ENCODE measurements around the gene PRKCD.
"Not testable (repeated sequence)": the region's sequence is repeated elsewhere in the genome, so short reads cannot be mapped to it uniquely, and the experiment has no call there.

Gene PRKCD

GRCh38 chr3:53139906-53140846, 20.8 kb upstream of the PRKCD start:
- DNase-seq (ENCODE audit: low read depth in 2 of 2) = no peak

- DNase-seq (ENCODE audit: low read depth in 2 of 2) = no peak
Measured at GRCh38 chr3:53140847-53141845, 19.9 kb upstream of the PRKCD start.

- no peak for DNase-seq (ENCODE audit: low read depth in 2 of 2)
Measured at GRCh38 chr3:53142986-53143385, 18.0 kb upstream of the PRKCD start.

GRCh38 chr3:53144446-53144845, 16.6 kb upstream of the PRKCD start:
- no peak for DNase-seq (ENCODE audit: low read depth in 2 of 2)

- DNase-seq (ENCODE audit: low read depth in 2 of 2) = no peak
Measured at GRCh38 chr3:53144862-53145712, 15.9 kb upstream of the PRKCD start.

GRCh38 chr3:53145713-53146080, 15.3 kb upstream of the PRKCD start:
- DNase-seq (ENCODE audit: low read depth in 2 of 2) = no peak

- no peak for DNase-seq (ENCODE audit: low read depth in 2 of 2)
Measured at GRCh38 chr3:53146319-53146891, 14.6 kb upstream of the PRKCD start.

GRCh38 chr3:53147151-53147902, 13.7 kb upstream of the PRKCD start:
- no peak for DNase-seq (ENCODE audit: low read depth in 2 of 2)

- no peak for DNase-seq (ENCODE audit: low read depth in 2 of 2)
Measured at GRCh38 chr3:53147903-53148400, 13.1 kb upstream of the PRKCD start.

- no peak for DNase-seq (ENCODE audit: low read depth in 2 of 2)
Measured at GRCh38 chr3:53149006-53149690, 11.9 kb upstream of the PRKCD start.

- no peak for DNase-seq (ENCODE audit: low read depth in 2 of 2)
Measured at GRCh38 chr3:53149699-53150098, 11.3 kb upstream of the PRKCD start.

- no peak for DNase-seq (ENCODE audit: low read depth in 2 of 2)
Measured at GRCh38 chr3:53150247-53151085, 10.5 kb upstream of the PRKCD start.

- not testable (repeated sequence) for DNase-seq (ENCODE audit: low read depth in 2 of 2)
Measured at GRCh38 chr3:53151086-53151438, 9.9 kb upstream of the PRKCD start.

- DNase-seq (ENCODE audit: low read depth in 2 of 2) = no peak
Measured at GRCh38 chr3:53151465-53151864, 9.5 kb upstream of the PRKCD start.

GRCh38 chr3:53151870-53152660, 8.9 kb upstream of the PRKCD start:
- no peak for DNase-seq (ENCODE audit: low read depth in 2 of 2)

GRCh38 chr3:53153264-53153823, 7.7 kb upstream of the PRKCD start:
- DNase-seq (ENCODE audit: low read depth in 2 of 2) = no peak

GRCh38 chr3:53153980-53154379, 7.0 kb upstream of the PRKCD start:
- DNase-seq (ENCODE audit: low read depth in 2 of 2) = no peak

GRCh38 chr3:53154881-53155285, 6.1 kb upstream of the PRKCD start:
- no peak for DNase-seq (ENCODE audit: low read depth in 2 of 2)

All from stimulated activated CD8-positive, alpha-beta memory T cell treated with anti-CD3 and anti-CD28 coated beads, Interleukin-2, amount 100 ng/mL, for 48 hours (primary cell).